Measurements from ENCODE around the gene OR5W2.

- no peak for TF ChIP-seq POLR2A (IDR thresholded peaks at IDR 0.05; ENCODE audit: low read depth, low read length)
- TF ChIP-seq POLR2AphosphoS5 (IDR thresholded peaks at IDR 0.05; ENCODE audit: insufficient read depth, low read depth, low read length): no peak
- no peak for TF ChIP-seq CTCF (IDR thresholded peaks at IDR 0.05; ENCODE audit: extremely low read depth in 1 of 2, insufficient read depth in 1 of 2, low read depth in 1 of 2, low read length in 2 of 2)
- TF ChIP-seq EZH2 (IDR thresholded peaks at IDR 0.05; ENCODE audit: borderline replicate concordance, low read depth, low read length, severe bottlenecking): no peak
- no peak for TF ChIP-seq MYC (IDR thresholded peaks at IDR 0.05; ENCODE audit: low read depth, low read length)
- TF ChIP-seq MAX (IDR thresholded peaks at IDR 0.05; ENCODE audit: insufficient read depth, insufficient read length): no peak
- no peak for TF ChIP-seq GATA2 (IDR thresholded peaks at IDR 0.05; ENCODE audit: insufficient read depth, insufficient read length, low read depth, low read length)
These were observed 12.1 kb downstream of the OR5W2 start for GRCh38 chr11:55902308-55902707.

Measured in endothelial cell of umbilical vein (primary cell).